Amniotic epithelial cell (primary cell): Measurements from ENCODE around the gene IGF1R.
A peak's percentile ranks its signal among the peaks of the same experiment; 100 is the strongest.

ENCODE experiments used
- DNase-seq: peaks from one replicate; pipeline ENCODE4 v3.0.0-alpha.2; 2010; ENCODE audit warnings: low read depth

The IGF1R gene

DNA sequence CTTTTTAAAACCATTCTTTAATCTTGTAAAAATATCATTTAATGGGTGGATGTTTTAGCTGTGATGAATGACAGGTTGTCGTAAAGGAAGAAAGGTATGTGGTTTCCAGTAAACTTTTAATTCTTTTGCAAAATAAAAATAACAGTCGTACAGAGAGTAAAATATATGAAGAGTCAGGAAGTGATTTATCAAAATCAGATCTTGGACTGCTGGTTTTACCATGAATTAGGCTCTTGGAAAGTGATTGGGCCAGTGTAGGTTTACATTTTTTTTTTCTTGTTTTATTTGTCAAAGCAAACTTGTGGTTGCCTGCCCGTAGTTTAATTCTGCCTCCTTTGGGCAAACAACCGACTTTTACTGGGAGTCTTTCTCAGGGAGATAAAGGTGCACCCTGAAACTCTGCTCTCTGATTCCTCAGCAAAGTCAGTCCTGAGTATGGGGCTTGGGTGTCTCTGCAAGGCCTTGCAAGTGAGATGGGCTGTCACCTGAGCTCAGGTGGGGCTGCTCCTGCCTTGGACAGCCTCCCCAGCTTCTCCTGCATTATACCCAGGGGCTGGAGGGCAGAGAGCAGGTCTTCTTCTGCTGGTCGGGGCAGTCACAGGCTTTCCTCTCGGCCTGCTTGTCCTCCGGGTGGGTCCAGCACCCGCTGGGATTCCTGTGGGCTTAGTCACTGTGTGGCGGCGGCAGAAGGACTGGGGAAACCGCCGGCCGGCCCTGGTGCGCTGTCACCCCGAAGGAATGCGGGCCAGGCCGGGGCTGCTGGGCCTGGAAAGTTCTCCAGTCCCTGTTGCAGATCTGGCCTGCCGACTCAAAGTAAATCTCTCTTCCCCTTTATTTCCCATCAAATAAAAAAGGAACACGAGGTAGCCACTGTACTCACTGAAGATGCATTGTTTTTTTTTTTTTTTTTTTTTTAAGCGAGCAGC is 79.0 kb downstream of the IGF1R start:
- DNase-seq = peak; percentile 92

GRCh38 chr15:98728082-98728810 is 79.9 kb downstream of the IGF1R start:
- no peak for DNase-seq

- no peak for DNase-seq
Observed at GRCh38 chr15:98728811-98729160, 80.4 kb downstream of the IGF1R start.

GRCh38 chr15:98729446-98730042 is 81.2 kb downstream of the IGF1R start:
- DNase-seq = peak; percentile 35

DNA sequence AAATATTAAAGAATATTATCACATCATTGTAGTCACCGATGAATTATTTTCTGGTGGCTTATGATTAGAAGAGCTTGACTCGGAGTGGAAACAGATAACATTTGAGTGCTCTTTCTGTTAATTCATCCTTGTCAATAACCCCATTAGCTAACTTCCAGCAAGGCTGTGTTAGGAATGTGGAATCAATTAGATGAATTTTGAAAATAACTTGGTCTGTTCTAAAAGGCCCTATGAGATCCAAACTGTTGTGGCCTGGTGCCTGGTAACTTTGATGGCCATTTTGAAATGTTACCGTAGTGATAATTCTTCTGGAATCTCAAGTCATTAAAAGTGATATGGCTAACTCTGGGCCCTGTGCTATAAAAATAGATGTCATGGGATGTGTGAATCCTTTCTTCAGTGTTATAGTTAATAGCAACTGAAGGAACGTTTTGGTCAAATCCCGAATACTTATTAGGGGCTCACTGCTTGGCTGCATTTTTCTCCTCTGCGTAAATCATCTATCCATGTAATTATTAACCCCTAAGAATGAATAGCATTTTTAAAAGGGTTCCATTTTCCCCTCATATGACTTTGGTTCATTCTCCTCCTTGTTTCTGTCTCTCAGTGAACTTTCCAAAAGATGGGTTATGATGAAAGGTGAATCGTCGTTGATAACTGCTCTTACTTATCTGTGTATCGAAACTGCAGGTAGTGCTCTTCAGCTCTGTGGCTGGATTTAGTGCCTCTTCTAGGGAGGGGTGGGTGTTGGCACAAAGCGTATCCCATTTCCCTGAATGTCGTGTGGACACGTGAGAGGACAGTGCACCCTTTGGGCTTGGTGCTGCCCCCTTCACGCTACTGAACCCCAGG is 82.7 kb downstream of the IGF1R start:
- no peak for DNase-seq

- DNase-seq = no peak
Observed at GRCh38 chr15:98731712-98732450, 83.5 kb downstream of the IGF1R start.

GRCh38 chr15:98733098-98733497 is 84.8 kb downstream of the IGF1R start:
- no peak for DNase-seq

DNA sequence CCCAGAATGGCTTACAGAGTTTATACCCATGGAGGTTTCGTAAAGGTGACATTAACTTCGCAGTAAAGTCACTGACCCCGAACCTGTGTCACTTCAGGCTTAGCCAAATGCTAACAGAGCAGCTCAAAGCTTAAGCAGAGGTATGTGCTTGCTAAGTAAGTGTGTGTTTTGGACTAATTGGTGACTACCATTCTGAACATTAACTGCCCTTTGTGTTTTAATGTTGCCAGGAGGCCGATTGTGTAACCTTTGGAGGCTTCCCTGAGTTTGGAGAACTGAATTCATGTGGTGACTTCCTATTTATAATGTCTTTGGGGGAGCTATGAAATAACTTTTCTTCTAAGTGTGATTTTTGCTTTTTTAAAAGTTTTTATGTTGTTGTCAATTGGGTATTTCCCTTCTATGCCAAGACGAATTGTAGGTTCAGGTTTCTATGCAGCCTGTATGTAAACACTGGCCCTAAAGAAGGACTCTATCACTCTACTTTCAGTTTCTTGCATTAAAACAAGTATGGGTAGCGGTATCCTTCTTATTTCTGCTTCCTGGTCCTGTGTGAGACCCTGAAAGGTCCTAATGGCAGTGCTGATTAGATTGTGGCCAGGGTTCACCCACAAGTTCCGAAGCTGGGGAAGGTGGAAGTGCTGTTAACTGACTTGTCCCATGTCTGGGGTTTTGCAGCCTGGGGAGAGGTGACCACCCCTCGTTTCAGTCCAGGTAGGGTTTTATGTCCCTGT is 86.3 kb downstream of the IGF1R start:
- DNase-seq = no peak

DNA sequence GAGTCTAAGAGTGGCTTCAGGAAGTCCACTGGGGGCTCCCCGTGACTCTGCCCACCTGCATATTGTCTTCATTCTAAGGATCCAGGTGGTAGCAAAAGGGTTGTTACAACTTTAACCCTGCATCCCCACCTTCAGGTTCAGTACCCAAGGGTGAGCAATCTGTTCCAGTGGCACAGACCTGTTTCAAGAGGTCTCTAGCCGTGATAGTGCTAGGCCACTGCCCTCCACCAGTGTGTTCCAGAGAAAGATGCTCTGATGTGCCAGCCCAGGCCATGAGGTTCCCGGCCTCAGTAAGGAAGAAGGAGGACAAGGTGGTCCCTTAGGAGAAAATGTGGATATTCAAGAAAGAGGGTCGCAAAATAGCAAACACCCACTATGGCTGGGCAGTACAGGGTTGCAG is 87.0 kb downstream of the IGF1R start:
- DNase-seq = no peak

- no peak for DNase-seq
Observed at GRCh38 chr15:98735895-98736617, 87.7 kb downstream of the IGF1R start.

DNA sequence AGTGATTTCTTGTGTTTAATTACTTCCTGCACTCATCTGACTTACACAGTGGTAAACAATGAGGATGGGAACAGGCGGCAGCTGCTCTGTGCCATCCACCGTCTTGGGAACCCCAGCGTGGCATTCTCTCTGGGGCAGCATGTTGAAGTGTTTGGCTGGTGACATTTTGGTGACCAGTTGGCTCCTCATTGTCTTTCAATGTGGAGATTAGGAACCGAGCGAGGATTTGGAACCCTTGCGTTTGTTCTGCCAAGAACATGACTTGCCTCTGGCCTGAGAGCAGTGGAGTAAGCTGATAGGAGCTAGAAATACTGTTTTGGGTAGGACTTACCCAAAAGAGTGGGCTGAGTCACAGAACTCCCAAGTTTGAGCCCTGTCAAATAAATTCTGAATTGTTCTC is 88.8 kb downstream of the IGF1R start:
- DNase-seq = peak; percentile 45

DNA sequence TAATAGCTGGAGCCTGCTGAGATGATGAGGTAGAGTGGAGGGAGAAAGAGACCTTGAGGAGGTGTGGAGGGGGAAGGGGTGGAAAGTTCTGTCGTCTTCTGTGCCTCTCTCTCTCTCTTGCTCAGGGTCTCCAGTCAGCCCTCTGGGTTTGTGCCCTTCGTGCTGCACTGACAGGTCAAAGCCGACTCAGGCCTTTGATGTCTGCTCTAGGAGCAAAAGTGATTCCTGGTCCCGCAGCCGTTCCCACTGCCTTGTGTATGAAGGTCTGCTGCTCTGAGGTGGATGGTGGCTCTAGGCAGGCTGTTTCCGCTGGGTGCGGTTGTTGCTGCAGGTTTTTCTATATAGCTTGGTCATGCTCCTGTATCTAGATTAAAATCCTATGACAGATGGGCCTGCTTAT is 89.4 kb downstream of the IGF1R start:
- no peak for DNase-seq

GRCh38 chr15:98738689-98739401 is 90.5 kb downstream of the IGF1R start:
- DNase-seq = no peak

- no peak for DNase-seq
Observed at GRCh38 chr15:98740295-98740694, 92.0 kb downstream of the IGF1R start.

DNA sequence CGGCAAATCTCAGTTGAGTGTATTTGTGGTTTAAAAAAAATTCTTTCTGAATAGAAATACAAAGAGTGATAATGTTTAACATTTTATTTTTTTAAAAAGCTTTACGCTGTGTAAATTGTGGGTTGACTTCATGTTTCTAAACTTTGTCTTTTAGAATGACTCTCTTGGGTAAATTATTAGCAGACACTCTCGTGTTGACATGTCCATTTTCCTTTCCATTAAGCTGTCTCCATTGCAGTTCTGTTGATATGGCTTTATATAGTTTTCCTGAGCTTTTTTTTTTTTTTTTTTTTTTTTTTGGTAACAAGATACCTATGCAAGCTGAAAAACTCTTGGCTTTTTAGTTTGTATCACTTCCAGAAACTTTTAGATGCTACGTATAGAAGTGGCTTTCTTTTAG is 92.6 kb downstream of the IGF1R start:
- no peak for DNase-seq

GRCh38 chr15:98743177-98743576 is 94.8 kb downstream of the IGF1R start:
- no peak for DNase-seq

DNA sequence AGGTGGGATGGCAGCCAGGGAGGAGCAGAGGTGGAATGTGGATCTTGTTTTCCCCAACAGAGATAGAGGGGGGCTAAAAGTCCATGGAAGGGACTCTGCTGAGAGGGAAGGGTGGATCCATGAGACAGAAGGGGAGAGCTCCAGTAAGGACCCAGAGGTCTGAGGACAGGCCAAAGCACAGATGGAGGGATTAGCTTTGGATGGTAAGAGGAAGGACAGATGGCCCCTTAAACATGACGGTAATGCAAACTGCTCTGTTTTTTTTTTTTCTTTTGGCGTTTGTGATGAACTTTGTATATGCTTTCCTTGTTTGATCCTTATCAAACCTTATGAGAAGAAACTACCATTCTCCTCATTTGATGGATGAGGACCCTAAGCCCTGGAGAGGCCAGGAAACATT is 96.2 kb downstream of the IGF1R start:
- peak; percentile 53 for DNase-seq

DNA sequence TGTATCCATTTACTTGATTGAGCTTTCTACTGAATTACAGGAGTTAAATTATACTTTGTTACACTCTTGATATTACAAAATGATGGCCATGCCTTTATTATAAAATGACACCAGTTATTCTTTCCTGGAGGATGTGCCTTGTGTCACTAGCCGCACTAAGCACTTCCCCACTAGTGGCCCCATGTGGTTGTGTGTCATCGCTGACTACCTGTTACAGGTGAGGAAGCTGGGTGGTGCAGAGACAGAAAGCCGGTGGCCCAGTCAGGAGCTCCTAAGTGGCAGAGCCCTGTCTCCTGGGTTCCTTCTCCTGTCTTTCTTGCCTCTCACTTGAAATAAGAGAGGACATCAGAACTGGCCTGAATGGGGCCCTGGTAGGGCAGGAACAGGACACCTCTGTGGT is 96.8 kb downstream of the IGF1R start:
- no peak for DNase-seq

DNA sequence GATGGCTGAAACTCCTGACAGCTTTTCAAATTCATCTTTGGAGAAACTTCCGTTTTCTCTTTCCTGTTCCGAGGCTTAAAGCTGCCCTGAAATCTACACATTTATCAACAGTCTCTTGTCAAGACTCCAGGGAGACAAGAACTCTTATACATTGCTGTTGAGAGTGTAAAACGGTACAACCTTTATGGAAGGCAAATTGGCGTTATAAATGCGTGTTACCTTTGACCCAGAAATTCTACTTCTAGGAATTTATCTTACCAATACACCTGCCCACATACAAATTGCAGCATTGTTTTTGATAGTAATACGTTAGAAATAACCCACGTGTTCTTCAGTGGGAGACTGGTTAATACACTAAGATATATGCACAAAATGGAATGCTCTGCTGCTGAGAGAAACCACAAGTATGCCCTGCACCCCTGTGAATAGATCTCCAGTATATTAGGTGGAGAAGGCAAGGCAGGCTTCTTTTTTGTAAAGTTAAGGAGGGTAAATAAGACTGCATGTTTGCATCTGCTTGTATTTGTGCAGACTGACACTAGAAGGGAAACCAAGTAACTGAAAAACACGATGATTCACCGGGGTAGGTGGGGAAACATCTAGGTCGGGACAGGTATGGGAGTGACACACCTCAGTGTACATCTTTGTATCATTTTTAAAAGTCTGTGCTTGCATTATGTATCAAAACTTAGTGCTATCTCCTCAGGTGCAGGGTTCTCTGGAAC is 97.5 kb downstream of the IGF1R start:
- peak; percentile 74 for DNase-seq
